ENCODE data around the gene ERBB3.
A peak's percentile ranks its signal among the peaks of the same experiment; 100 is the strongest.

Gene ERBB3

DNA sequence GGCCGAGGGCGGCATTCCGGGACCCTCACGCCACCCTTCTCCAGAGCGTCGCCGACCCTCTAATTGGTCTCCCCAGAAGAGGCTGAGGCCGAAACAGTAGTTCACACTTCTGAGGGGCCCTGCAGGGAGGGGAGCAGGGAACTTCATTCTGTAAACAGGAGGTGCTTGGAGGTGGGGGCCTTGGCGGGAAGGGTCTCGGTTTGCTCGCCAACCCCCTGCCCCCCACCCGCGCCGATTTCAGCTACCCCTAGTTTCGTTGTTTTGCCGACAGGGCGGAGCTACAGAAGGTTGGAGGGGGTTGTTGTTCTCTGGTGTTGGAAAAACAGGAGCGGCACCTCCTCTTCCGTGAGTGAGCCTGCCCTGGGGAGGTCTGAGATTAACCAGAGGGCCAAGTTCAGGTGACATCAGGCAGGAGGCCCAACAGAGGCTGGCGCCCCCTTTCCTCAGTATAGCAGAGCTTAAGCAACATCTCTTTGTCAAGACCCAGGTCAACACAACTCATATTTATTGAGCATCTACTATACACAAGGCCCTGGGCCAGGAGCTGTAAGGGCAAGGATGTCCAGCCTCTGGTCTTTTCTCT is 682 bp downstream of the ERBB3 start:
- no peak for DNase-seq

DNA sequence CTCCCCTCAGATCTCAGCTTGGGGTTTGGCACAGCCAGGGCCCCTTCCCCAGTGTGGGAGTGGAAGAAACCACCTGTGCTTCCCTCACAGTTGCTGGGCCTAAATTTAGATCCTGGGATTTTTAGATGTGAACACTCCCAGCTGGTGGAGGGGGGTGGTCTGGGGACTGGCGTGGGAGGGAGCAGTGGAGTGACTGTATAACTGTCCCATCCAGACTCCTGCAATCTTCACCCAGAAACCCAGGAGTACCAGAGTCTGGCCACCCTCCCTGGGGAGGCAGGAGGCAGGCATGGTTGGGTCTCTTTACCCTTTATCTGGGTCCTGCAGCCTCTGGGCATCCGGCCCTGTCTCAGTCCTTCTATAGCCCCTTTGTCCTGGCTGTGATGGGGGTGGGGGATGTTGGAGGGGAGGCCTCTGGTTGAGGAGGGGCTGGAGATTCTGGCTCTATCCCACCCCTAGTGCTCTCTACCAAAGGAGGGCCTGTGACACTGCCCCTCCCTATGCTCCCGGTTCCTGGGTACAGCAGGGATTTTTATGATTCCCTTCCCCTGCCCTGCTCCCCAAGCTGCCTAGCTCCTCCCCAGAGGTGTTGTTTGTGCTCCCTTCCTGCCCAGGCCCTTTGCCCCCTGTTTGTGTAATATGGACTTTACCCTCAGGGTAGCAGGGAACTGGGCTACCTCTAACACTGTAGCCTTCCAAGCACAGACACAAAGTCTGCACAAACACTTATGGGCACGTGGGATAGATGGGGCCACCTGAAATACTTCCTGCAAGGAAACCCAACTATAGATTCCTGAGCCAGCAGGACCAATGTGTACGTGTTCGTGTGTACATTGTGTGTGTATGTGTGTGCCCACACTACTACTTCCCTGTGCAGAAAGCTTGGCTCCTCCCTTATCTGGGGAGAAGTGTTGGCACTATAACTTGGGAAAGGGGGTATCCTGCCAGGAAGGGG is 1.7 kb downstream of the ERBB3 start:
- no peak for DNase-seq

DNA sequence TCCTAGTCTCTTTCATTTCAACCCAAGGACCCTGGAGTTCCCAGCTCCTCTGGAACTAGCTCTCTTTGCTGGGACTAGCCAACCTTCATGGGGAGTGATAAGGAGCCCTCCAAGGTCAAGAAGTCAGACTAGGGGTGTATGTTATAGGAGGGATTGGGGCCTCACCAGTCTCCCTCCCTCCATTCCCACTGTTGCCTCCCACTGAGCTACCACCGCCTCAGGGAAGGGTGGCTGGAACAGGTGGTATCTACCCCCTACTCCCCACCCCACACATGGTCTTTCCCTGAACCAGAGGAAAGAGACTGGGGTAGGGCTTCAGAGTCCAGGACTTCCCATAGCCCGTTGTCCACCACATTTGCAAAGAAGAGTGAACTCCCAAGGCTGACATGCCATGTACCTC is 2.4 kb downstream of the ERBB3 start:
- DNase-seq, result no peak

DNA sequence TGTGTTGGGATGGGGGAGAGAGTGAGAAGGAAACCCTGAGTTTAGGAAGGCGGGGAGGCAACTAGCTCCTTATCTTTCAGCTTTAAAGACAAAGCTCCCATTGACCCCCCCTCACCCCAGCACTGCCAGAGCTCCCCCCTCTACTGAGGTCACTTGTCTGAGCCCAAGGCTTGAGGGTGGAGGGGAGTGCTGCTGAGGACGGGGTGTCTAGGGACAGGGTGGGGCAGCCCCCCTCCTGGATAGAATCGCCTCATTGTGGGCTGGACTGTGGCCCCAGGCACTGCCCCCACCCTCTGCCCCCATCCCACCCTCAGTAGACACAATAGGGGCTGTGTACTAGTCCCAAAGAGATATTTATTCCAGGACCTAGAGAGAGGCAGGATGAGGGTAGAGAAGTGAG is 3.0 kb downstream of the ERBB3 start:
- no peak for DNase-seq

DNA sequence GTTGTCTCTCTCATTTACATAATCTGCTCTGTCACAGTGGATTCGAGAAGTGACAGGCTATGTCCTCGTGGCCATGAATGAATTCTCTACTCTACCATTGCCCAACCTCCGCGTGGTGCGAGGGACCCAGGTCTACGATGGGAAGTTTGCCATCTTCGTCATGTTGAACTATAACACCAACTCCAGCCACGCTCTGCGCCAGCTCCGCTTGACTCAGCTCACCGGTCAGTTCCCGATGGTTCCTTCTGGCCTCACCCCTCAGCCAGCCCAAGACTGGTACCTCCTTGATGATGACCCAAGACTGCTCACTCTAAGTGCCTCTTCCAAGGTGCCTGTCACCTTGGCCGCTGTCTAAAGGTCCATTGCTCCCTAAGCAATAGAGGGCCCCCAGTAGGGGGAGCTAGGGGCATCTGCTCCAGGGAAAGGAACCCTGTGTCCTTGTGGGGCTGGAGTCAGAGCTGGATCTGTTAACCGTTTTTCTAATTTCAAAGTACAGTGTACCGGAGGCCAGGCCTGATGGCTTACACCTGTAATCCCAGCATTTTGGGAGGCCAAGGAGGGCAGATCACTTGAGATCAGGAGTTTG is 5.1 kb downstream of the ERBB3 start:
- DNase-seq, result peak; percentile 22

DNA sequence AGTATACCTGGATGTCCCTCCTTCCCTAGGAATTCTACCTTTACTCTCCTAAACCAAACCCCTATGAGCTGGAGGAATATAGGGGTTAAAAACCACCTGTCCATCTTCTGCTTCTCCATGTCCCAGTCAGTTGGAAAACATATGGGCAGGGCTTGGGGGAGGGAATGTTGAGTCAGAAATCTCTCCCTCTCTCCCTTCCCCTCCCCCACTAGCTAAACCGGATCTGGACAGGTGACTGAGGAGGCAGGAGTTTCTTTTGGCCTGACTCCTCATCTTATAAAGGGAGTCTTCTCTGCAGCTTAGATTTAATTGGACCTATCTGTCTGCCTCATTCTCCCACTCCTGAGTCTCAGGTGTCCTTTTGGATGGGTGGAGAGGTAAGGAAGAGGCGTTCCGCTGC is 6.1 kb downstream of the ERBB3 start:
- no peak for DNase-seq

DNA sequence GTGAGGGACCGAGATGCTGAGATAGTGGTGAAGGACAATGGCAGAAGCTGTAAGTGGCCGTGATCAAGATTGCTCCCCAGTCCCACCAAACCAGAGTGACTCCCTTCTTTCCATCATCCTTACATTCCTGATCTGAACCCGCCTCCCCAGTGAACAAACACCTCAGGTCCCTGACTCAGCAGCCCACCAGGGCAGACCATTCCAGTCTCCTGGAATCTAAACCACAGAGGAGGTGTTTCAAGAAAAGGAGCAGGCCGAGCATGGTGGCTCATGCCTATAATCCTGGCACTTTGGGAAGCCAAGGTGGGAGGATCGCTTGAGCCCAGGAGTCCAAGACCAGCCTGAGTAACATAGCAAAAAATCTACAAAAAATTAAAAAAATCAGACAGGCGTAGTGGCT is 6.6 kb downstream of the ERBB3 start:
- DNase-seq, result no peak

DNA sequence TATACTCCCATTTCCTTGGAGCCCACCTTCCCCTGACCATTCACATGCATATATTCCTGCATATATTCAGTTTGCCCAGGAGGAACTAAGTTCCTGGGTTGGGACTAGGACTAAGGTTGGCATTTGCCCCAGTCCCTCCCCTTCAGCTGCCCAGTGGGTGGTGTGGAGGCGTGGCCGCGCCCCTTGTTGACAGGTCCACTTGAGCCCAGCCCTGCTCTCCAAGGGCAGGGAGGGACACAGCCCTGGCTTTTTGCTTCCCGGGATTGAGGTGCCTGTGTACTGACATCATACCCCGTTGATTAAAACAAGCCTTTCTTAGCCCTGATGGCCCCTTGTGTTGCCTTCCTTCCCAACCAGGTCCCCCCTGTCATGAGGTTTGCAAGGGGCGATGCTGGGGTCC is 7.3 kb downstream of the ERBB3 start:
- no peak for DNase-seq

DNA sequence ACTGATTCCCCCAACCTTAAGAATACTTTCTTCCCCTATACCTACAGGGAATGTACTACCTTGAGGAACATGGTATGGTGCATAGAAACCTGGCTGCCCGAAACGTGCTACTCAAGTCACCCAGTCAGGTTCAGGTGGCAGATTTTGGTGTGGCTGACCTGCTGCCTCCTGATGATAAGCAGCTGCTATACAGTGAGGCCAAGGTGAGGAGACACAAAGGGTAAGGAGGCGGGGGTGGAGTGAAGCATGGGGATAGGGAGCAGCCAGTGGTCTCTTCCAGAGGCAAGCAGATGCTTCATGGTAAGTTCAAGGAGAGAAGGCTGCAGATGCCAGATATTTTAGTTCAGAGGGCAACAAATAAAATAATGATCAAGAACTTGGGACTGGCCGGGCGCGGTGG is 17.8 kb downstream of the ERBB3 start:
- no peak for DNase-seq

DNA sequence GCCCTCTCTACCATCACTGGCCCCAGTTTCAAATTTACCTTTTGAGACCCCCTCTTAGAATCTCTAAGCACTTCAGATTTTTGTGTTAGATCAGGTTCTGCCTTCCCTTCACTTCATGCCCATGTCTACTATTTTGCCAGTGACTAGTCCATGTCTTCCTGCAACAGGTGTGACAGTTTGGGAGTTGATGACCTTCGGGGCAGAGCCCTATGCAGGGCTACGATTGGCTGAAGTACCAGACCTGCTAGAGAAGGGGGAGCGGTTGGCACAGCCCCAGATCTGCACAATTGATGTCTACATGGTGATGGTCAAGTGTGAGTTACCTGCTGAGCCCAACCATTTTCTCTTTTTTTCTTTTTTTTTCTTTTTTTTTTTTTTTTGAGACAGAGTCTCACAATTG is 18.6 kb downstream of the ERBB3 start:
- DNase-seq, result no peak

DNA sequence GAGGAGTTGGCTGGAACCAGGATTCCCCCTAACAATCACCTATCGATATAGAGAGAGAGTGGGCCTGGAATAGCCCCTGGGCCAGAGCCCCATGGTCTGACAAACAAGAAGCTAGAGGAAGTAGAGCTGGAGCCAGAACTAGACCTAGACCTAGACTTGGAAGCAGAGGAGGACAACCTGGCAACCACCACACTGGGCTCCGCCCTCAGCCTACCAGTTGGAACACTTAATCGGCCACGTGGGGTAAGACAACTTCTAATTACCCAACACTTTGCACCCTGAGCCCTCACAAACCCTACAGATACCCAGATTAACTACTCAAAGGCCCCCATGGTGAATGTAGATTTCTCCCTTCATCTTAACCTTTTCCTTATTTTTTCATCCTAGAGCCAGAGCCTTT is 19.8 kb downstream of the ERBB3 start:
- DNase-seq, result no peak

DNA sequence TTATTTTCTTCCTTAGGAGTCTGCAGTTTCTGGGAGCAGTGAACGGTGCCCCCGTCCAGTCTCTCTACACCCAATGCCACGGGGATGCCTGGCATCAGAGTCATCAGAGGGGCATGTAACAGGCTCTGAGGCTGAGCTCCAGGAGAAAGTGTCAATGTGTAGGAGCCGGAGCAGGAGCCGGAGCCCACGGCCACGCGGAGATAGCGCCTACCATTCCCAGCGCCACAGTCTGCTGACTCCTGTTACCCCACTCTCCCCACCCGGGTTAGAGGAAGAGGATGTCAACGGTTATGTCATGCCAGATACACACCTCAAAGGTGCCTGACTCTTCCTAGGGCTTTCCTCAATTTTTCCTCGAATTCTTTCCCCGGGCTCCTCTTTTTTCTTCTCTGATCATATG is 21.1 kb downstream of the ERBB3 start:
- no peak for DNase-seq

DNA sequence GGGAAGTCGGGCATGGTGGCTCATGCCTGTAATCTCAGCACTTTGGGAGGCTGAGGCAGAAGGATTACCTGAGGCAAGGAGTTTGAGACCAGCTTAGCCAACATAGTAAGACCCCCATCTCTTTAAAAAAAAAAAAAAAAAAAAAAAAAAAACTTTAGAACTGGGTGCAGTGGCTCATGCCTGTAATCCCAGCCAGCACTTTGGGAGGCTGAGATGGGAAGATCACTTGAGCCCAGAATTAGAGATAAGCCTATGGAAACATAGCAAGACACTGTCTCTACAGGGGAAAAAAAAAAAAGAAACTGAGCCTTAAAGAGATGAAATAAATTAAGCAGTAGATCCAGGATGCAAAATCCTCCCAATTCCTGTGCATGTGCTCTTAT is 22.7 kb downstream of the ERBB3 start:
- no peak for DNase-seq

DNA sequence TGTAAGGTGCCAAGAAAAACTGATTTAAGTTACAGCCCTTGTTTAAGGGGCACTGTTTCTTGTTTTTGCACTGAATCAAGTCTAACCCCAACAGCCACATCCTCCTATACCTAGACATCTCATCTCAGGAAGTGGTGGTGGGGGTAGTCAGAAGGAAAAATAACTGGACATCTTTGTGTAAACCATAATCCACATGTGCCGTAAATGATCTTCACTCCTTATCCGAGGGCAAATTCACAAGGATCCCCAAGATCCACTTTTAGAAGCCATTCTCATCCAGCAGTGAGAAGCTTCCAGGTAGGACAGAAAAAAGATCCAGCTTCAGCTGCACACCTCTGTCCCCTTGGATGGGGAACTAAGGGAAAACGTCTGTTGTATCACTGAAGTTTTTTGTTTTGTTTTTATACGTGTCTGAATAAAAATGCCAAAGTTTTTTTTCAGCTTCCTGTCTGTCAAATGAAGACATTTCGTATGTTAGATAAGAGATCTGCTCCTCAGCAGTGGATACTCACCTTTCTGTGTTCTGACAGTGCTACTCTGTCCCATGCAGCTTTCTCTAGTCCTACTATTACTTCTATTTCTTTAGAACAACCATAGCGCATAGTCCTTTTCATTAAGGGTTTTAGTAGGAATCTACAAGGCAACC is 23.2 kb downstream of the ERBB3 start:
- DNase-seq, result no peak

DNA sequence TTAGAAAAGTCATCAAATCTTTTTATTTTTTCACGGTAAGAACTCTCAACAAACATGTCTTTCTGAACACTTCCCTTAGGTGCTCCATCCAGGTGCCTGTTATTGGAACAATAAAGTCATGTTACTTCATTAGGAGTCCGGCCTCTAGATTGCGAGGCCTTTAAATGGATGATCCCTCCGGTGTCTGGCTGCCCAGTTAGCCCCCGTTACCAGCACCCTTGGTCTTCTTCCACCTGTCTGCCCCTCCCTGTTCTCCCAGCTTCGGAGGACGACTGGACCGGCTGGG is 23.8 kb downstream of the ERBB3 start:
- DNase-seq, result no peak

DNA sequence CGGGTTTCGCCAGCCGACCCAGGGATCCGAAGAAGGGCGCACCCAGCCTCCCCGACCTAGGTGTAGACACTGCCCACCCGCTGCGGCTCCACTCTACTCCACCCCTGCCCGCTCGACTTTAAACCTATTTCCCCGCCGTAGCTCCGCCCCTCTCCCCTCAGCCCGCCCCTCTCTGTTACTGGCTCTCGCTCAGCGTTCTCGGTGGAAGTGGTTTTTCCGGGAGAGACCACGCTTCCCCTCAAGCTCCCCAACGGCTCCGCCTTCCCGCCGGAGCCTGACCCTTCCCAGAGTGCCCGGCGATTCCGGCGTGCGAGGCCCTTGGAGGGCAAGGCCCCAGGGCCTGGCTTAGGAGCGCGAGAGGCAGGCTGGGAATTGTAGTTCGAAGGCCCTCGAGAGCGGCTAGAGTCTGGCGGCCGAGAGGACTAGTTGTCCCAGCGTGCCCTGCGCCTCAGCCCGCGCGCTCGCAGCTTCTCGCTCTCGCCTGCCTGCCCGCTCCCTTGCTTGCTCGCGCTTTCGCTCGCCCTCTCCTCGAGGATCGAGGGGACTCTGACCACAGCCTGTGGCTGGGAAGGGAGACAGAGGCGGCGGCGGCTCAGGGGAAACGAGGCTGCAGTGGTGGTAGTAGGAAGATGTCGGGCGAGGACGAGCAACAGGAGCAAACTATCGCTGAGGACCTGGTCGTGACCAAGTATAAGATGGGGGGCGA is 24.3 kb downstream of the ERBB3 start, which contains the start of gene PA2G4:
Gene PA2G4 (plus strand): TSS at position 451 of the 706 bp plus-strand sequence. CDS start 179 bp downstream, at position 630.
- DNase-seq, result peak; percentile 99

DNA sequence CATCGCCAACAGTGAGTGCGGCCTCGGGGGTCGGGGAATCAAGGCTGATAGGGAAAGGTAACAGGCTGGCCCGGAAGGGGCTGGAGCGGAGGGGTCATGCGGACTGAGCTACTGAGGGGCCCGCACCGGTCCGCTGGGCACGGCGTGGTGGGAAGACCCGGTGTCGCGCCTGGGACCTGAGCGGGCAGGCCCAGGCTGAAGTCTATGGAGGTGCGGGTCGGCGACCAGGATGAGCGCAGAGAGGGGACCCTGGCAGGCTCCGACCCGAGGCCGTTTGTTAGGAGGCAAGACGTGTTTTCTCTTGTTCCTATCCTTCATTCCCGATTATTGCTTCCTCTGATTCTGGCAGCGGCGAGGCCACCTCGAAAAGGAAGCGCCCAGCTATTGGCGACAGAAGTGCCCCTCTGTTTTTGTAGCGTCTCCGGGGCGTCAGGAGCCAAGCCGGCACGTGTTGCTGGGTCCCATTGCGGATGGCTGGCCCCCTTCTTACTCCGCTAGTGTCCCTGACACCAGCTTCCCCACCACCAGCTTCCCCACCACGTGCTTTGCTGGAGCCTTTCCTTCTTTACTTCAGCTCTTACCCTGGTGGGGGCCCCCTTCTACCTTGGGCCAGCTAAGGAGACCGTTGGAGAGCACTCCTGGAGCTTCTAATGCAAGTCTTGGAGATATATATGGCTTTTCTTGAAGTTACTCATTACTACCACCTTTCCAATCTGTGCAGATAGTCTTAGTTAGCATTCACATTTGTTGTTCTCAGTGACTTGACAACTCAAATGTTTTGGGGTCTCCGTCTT is 25.0 kb downstream of the ERBB3 start:
- DNase-seq, result peak; percentile 46

DNA sequence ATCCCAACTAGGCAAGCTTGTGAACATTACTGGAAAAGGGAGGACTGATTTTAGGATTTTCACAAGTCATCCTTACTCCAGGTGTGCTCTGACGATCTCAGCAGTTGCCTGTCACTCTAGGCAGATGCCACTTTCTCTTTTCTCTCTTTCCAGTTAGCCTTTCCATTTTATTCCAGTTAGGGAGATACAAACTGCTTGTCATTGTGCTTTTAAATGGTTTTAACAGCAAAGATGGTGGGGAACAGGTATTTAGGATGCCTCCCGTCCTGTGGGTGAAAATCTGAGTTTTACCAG is 25.6 kb downstream of the ERBB3 start:
- no peak for DNase-seq

DNA sequence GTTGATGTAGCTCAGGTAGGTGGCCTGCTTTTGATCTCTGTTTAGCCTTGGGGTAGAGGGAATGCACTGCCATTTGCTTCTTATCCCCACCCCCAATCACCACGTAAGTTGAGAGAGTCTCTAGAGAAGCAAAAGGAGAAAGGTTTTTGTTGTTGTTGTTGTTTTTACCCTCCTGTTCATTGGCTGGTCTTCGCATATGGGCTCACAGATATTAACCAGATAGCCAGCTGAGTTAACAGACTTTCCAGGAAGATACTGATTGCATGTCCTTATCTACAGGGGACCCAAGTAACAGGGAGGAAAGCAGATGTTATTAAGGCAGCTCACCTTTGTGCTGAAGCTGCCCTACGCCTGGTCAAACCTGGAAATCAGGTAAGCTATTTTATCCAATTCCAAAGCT is 27.3 kb downstream of the ERBB3 start:
- no peak for DNase-seq

DNA sequence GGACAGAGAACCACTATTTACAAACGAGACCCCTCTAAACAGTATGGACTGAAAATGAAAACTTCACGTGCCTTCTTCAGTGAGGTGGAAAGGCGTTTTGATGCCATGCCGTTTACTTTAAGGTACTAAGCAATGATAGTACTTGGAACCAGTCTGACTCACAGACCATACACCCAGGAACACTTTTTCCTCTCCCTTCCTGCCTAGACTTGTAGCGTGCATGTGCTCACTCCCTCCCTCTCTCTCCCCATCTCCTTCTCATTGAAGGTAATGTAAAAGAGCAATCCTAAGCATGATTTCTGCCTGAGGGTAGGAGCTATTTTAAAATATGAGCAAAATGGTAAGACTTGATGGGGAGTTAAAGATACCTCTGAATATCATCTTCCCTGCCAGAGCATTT is 30.6 kb downstream of the ERBB3 start:
- no peak for DNase-seq

DNA sequence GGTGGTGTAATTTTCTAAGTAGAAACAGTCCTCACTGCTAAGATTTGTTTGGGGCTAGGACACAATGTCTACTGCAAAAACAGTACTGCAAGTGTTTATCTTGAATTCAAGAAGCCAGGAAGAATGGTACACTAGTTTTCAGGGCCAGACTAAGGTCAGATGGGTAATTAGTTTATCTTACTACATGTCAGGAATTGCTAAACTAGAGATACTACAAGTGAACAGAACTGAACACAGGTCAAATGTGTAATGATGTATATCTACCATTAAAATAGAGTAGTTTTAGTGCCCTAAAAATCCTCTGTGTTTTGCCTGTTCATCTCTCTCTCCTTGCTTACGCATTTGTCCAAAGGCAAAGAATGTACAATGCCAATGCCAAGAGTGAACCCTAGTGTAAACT is 34.1 kb downstream of the ERBB3 start:
- no peak for DNase-seq

DNA sequence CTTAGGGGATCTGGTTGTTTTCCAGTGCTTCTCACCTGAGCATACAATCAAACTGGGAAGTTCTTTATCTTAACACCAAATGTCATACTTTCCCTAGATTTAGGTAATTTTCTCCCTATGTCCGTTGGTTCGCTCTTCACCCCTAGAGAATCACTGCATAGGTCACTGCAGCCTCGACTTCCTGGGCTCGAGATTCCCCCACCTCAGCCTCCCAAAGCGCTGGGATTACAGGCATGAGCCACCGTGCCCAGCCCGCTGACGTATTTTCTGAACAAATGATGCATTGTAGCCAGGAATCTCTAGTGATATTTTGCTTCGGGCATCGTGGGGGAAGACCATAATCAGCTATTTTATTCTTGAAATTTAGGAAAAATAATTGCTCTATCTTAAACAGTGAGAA is 35.4 kb downstream of the ERBB3 start:
- DNase-seq, result no peak

All from MV-4-11 (cell line).